ENCODE results near the gene TNS1. TPM values are rescaled to one million over a fixed set of nuclear protein-coding genes. Genes with fewer than 3 reads are reported as not detected.

TNS1 gene
- total RNA-seq, 1 experiment from 2014 or later = 1.5 TPM

DNA sequence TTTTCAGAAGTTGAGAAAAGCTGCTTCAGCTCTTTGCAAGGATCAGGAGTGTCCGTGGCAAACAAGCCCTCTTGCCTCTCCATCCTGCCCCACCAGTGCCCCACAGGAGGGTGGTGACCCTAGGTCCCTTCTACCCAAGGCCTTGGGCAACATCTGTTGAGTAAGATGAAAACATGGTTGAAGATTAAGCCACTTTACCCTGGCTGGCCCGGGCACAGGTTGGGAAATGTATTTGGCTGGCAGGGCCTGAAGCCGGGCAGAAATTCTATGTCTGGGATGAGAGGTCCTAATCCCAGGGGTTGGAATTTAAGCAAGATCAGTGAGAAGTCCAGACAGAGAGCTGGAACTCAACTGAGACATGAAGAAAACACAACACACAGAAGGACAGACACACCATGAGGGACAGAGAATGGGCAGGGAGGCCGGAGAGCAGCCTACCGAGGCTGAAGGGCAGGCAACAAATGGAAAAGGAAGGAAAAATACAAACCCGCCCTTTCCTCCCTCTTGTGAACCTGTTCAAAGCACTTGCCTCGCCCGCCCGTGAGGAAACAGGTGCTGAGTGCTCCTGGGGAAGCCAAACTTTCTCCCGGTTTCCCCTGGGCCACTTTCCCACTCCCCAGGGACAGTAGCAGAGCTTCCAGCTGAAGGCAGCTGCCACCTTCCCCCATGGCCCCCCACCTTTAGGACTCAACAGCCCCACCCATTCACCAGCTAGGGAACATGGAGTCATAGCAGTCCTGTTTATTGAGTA lies 86.1 kb downstream of the TNS1 start:
- Histone ChIP-seq H3K27ac (ENCODE audit: low read length) (no peak overlapping the region), H3K79me2 (ENCODE audit: low read length) (no peaks in the 10 kb centered on the region), H2AFZ (ENCODE audit: low read length) (no peak overlapping the region), H3K36me3 (ENCODE audit: low read depth, low read length) (no peaks in the 10 kb centered on the region), H3K4me3 (ENCODE audit: low read length) (no peak overlapping the region), H4K20me1 (ENCODE audit: low read length) (no peaks in the 10 kb centered on the region), H3K4me2 (ENCODE audit: low read length) (no peak overlapping the region), H3K9me3 (ENCODE audit: low read length) (no peaks in the 10 kb centered on the region), H3K9me2 (replicated peaks; ENCODE audit: low read length) (no peaks in the 10 kb centered on the region), H3K27me3 (ENCODE audit: low read length) (peaks cover 97% of the 10 kb centered on the region), H3F3A (ENCODE audit: low read length, unreplicated experiment) (no peaks in the 10 kb centered on the region), H3K9ac (ENCODE audit: low read length) (no peak overlapping the region), H3K4me1 (ENCODE audit: insufficient read depth, low read length) (no peaks in the 10 kb centered on the region)
- no peak for ATAC-seq
- BruUV-seq (replicated peaks) = no TSS peak
- ChIA-PET POLR2A (ENCODE audit: unreplicated experiment) (no interaction called here), CTCF (no interaction called here)
- TF ChIP-seq, protein P1, sequence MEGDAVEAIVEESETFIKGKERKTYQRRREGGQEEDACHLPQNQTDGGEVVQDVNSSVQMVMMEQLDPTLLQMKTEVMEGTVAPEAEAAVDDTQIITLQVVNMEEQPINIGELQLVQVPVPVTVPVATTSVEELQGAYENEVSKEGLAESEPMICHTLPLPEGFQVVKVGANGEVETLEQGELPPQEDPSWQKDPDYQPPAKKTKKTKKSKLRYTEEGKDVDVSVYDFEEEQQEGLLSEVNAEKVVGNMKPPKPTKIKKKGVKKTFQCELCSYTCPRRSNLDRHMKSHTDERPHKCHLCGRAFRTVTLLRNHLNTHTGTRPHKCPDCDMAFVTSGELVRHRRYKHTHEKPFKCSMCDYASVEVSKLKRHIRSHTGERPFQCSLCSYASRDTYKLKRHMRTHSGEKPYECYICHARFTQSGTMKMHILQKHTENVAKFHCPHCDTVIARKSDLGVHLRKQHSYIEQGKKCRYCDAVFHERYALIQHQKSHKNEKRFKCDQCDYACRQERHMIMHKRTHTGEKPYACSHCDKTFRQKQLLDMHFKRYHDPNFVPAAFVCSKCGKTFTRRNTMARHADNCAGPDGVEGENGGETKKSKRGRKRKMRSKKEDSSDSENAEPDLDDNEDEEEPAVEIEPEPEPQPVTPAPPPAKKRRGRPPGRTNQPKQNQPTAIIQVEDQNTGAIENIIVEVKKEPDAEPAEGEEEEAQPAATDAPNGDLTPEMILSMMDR (conservative IDR thresholded peaks at IDR 0.05; ENCODE audit: low read depth, low read length) = no peak
- TF ChIP-seq EZH2 (IDR thresholded peaks at IDR 0.05; ENCODE audit: low read length, unreplicated experiment) (no peak), EZH2phosphoT487 (IDR thresholded peaks at IDR 0.05; ENCODE audit: borderline replicate concordance, low read length) (no peak)
- intact Hi-C loops (cut with micrococcal nuclease) = no loop called here
- no peak for DNase-seq

DNA sequence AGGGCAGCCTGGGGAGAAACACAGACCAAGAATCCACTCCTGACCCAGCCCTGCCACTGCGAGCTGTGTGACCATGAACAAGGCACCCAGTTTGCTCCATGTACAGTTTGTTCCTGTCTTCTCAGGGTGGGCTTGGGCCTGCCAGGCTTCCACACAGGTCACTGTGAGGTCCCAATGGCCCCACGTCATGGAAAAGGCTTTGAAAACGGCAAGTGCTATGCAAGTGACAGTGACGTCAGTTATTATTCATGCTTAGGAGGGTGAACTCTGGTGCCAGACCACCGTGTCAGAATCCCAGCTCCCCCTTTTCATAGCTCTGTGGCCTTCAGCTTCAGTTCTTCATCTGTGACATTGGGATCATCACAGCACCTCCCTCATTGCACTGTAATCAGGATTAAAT lies 87.1 kb downstream of the TNS1 start:
- Histone ChIP-seq H3K9me2 (replicated peaks; ENCODE audit: low read length) (no peaks in the 10 kb centered on the region), H3K4me1 (ENCODE audit: insufficient read depth, low read length) (no peaks in the 10 kb centered on the region), H3K4me2 (ENCODE audit: low read length) (no peak overlapping the region), H3K9me3 (ENCODE audit: low read length) (no peaks in the 10 kb centered on the region), H3K79me2 (ENCODE audit: low read length) (no peaks in the 10 kb centered on the region), H3K36me3 (ENCODE audit: low read depth, low read length) (no peaks in the 10 kb centered on the region), H3K9ac (ENCODE audit: low read length) (no peak overlapping the region), H3K27me3 (ENCODE audit: low read length) (peaks cover 96% of the 10 kb centered on the region), H2AFZ (ENCODE audit: low read length) (no peak overlapping the region), H4K20me1 (ENCODE audit: low read length) (no peaks in the 10 kb centered on the region), H3K27ac (ENCODE audit: low read length) (no peak overlapping the region), H3F3A (ENCODE audit: low read length, unreplicated experiment) (no peaks in the 10 kb centered on the region), H3K4me3 (ENCODE audit: low read length) (no peak overlapping the region)
- DNase-seq (no peak), ATAC-seq (no peak)
- BruUV-seq (replicated peaks) = no TSS peak
- TF ChIP-seq, protein P1 (conservative IDR thresholded peaks at IDR 0.05; ENCODE audit: low read depth, low read length) = no peak
- intact Hi-C loops (cut with micrococcal nuclease) = no loop called here
- POLR2A ChIA-PET (ENCODE audit: unreplicated experiment) = no interaction called here
- CTCF ChIA-PET = no interaction called here

DNA sequence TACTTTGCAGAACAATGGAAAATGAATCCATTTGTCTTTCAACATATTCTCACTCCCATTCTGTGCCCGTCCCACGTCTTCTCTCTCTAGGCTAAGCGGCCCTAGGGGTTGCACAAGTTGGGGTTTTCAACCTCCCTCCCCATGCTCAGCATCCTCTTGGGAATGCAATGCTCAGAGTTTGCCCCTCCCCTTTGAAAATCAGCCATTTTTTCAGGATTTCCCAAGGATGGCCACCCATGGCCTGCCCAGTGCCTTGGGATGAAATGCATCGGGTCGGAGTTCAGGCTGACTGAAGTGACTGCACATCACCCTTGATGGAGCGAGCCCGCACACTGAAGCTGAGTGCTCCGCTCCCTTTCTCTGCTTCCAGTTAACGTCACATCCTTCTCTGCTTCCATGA lies 87.9 kb downstream of the TNS1 start:
- ATAC-seq = no peak
- H3K79me2 ChIP-seq (ENCODE audit: low read length) = no peaks in the 10 kb centered on the region

More for the DNA sequence above, 87.9 kb downstream of the TNS1 start:
- no peak overlapping the region for H3K27ac ChIP-seq (ENCODE audit: low read length)
- H3K4me2 ChIP-seq (ENCODE audit: low read length) = no peak overlapping the region
- no peaks in the 10 kb centered on the region for H3K9me3 ChIP-seq (ENCODE audit: low read length)
- ChIA-PET CTCF (no interaction called here), POLR2A (ENCODE audit: unreplicated experiment) (no interaction called here)
- DNase-seq = no peak
- H2AFZ ChIP-seq (ENCODE audit: low read length) = no peak overlapping the region
- H3F3A ChIP-seq (ENCODE audit: low read length, unreplicated experiment) = no peaks in the 10 kb centered on the region
- no peak overlapping the region for H3K4me3 ChIP-seq (ENCODE audit: low read length)
- no peaks in the 10 kb centered on the region for H3K36me3 ChIP-seq (ENCODE audit: low read depth, low read length)
- BruUV-seq (replicated peaks) = no TSS peak
- H3K9me2 ChIP-seq (replicated peaks; ENCODE audit: low read length) = no peaks in the 10 kb centered on the region
- no peak overlapping the region for H3K9ac ChIP-seq (ENCODE audit: low read length)
- peaks cover 89% of the 10 kb centered on the region for H3K27me3 ChIP-seq (ENCODE audit: low read length)
- no peaks in the 10 kb centered on the region for H4K20me1 ChIP-seq (ENCODE audit: low read length)
- no peaks in the 10 kb centered on the region for H3K4me1 ChIP-seq (ENCODE audit: insufficient read depth, low read length)
- TF ChIP-seq, protein P1 (conservative IDR thresholded peaks at IDR 0.05; ENCODE audit: low read depth, low read length) = no peak
- TF ChIP-seq EZH2 (IDR thresholded peaks at IDR 0.05; ENCODE audit: low read length, unreplicated experiment) = no peak
- no peak for TF ChIP-seq EZH2phosphoT487 (IDR thresholded peaks at IDR 0.05; ENCODE audit: borderline replicate concordance, low read length)
- intact Hi-C loops (cut with micrococcal nuclease) = no loop called here
